Measurements from ENCODE around the gene ALDH1B1.

DNA sequence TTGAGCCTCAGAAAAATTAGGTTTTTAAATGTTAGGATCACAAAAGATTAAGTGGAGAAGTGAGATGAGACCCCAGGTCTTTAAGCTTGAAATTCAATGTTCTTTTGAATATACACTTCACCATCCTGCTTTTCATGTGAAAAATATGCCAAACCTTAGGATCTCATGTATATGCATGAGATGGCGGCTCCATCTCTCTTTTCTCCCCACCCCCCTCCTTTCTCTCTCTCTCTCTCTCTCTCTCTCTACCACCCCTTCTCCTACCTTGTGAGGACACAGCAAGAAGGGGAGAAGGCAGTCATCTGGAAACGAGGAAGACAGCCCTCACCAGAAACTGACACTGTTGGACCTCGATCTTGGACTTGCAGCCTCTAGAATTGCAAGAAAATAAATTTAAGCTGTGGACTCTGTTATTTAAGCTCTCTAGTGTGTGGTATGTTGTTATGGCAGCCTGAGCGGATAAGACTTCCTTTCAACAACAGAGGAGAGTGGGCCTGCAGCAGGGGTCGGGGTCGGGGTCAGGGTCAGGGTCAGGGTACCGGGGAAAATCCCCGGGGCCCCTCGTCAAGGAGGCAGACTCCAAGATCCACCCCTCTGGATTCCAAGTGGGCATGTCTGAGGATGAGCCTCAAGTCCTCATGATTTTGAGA lies 16.4 kb upstream of the ALDH1B1 start:
- TF ChIP-seq EZH2phosphoT487 (IDR thresholded peaks at IDR 0.05; ENCODE audit: borderline replicate concordance) = no peak
- TF ChIP-seq, protein P1, sequence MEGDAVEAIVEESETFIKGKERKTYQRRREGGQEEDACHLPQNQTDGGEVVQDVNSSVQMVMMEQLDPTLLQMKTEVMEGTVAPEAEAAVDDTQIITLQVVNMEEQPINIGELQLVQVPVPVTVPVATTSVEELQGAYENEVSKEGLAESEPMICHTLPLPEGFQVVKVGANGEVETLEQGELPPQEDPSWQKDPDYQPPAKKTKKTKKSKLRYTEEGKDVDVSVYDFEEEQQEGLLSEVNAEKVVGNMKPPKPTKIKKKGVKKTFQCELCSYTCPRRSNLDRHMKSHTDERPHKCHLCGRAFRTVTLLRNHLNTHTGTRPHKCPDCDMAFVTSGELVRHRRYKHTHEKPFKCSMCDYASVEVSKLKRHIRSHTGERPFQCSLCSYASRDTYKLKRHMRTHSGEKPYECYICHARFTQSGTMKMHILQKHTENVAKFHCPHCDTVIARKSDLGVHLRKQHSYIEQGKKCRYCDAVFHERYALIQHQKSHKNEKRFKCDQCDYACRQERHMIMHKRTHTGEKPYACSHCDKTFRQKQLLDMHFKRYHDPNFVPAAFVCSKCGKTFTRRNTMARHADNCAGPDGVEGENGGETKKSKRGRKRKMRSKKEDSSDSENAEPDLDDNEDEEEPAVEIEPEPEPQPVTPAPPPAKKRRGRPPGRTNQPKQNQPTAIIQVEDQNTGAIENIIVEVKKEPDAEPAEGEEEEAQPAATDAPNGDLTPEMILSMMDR (conservative IDR thresholded peaks at IDR 0.05; ENCODE audit: low read length) = no peak
